HG03378 (cell line): ENCODE results near the gene ARSA.

Experiments
- ATAC-seq: cut with Tn5 transposase; IDR thresholded peaks from one replicate; pipeline ENCODE4 v1.9.1; 2021; ENCODE audit warnings: mild to moderate bottlenecking, moderate library complexity; ENCODE audit not compliant: unreplicated experiment

The ARSA gene

GRCh38 chr22:50582493-50583293 lies 45.3 kb downstream of the ARSA start, which contains the start of gene CHKB:
Gene CHKB, minus strand, starts transcription at chr22:50582849. Its CDS starts 68 bp downstream, at chr22:50582781.
- ATAC-seq: peak; percentile 82

DNA sequence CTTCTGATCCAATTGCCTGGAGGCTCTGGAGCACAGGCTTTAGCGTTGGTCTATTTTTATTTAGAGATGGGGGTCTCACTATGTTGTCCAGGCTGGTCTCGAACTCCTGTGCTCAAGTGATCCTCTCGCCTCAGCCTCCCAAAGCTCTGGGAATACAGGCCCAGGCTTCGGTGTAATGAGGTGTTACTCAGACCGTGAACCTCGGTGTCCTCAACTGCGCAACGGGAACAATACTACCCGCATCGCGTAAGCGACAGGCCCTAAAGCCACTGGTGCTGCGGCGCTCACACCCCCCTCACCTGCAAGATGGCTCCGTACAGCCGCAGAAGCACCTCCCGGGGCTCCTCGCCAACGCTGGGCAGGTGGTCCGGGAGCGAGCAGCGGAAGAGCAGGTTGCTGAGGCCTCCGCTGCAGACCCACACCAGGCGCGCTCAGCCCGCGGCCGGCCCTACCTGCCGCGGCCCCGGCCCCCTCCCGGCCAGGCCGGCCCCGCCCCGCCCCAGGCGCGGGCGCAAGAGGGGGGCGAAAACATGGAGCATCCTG lies 45.9 kb downstream of the ARSA start:
- peak; percentile 10 for ATAC-seq

GRCh38 chr22:50581031-50581949 lies 46.7 kb downstream of the ARSA start:
- ATAC-seq: no peak

- ATAC-seq: no peak
These were observed 48.2 kb downstream of the ARSA start for GRCh38 chr22:50579752-50580151.

DNA sequence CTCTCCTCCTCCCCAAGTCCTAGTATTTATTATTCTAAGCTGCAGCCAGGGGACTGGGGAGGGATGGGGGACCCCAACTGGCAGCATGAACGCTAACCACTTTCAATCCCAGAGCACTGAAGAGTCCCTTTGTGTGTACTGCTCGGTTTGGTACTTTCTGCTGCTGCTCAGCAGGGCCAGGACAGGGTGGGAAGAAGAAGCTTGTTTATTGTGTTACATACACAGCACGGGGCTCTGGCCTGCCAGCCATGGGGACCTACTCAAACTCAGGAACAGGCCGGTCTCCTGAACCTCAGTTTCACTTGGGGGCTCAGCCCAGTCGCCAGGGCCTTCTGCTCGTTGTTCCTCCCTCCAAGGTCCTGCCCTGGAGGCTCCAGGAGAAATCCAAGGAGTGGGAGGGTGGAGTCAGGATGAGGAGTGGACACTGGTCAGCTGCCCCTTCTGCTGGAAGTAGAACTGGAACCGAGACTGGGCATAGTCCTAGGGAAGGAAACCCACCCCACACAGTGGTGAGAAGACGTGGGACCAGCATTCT lies 49.1 kb downstream of the ARSA start:
- ATAC-seq: no peak

- ATAC-seq: no peak
These were observed 49.8 kb downstream of the ARSA start, which contains the start of gene CPT1B for GRCh38 chr22:50577987-50578775. Gene CPT1B, minus strand, starts transcription at chr22:50578427. Its CDS starts 512 bp downstream, at chr22:50577915.

DNA sequence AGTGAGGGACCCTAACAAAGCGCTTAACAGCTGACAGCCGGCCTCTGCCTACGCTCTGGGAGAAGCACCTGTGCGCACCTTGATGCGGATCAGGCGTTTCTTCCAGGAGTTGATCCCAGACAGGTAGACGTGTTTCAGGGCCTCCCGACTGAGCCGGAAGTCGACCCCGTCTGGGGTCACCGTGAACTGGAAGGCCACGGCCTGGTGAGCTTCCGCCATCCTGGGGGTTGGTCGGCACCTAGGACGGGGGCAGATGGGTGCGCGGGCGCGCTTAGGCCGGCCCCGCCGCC lies 50.3 kb downstream of the ARSA start:
- ATAC-seq: no peak

- no peak for ATAC-seq
These were observed 50.9 kb downstream of the ARSA start for GRCh38 chr22:50576806-50577696.

- ATAC-seq: no peak
These were observed 51.9 kb downstream of the ARSA start for GRCh38 chr22:50576070-50576469.

GRCh38 chr22:50575426-50575941 lies 52.5 kb downstream of the ARSA start:
- ATAC-seq: no peak
